Measurements from ENCODE around the gene TCP11L2.

TCP11L2 gene

DNA sequence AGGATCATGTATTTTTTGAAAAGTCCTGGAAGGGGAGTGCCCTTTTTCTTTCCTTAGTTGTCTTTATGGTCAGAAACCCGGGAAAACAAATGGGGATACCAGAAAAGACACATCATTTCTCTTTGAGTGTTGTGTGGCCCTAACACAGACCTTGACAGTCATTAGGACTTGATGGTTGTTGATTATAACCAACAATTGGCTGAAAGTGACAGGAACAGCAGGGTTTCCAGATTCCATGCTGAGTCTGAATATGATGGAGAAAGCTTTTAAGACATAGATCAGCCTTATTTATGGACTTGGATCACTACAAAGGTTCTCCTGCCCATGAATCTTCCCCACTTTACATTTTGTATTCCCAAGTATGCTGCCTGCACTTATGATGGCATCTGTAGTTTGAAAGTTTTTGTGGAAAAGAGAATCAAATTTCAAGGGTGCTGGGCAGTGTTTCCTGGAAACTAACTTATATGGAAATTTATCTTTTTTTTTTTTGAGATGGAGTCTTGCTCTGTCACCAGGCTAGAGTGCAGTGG lies 85.4 kb downstream of the TCP11L2 start:
- in situ Hi-C loops (cut with MboI; ENCODE audit: low sequenced_read_pairs), result loop anchor here (25.0 kb wide), 1 partner anchor 524 kb away; no protein-coding TSS in a partner anchor

DNA sequence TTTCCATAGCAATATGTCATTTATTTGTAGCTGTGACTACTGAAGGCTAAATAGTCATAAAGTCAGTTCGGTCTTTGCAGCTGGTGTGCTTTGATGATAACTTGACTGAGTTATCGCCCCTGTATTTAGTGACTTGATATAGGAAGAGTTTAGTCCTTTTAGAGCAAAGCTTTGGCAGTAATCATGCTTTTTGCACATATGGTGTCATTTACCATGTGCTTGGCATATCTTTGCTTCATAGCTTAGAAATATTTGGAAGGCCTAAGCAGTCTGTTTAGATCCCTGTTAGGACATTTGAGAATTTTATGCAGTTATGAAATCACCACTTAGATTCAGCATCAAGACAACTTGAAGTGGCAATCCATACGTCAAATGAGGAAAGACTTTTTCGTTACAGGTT lies 86.6 kb downstream of the TCP11L2 start:
- in situ Hi-C loops (cut with MboI; ENCODE audit: low sequenced_read_pairs), result loop anchor here (25.0 kb wide), 1 partner anchor 523 kb away; no protein-coding TSS in a partner anchor

DNA sequence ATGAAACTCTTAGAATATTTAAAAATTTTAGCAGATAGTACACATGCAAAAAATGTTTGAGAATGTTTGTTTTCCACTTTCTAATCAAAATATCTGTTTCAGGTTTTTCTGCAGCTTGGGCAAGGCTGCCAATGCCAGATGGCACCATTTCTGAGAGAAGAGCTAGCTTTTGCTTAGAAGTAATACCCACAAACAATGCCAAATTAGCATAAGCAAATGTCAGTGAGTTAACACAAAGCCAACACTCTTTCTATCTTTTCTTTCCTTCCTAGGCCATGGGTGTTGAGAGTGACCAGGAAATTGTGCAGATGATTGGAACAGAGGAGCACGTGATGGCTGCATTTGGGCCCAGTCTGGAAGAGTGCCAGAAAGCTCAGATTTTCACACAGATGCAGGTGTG lies 90.2 kb downstream of the TCP11L2 start:
- in situ Hi-C loops (cut with MboI; ENCODE audit: low sequenced_read_pairs), result loop anchor here (25.0 kb wide), 1 partner anchor 520 kb away; no protein-coding TSS in a partner anchor

Measured in HL-60/S4 treated with retinoic acid at 250 ng/mL for 4 days and 3 days (cell line).